GM19193 (cell line): ENCODE measurements around the gene L3MBTL2.

Experiments used
- POLR2A ChIP-seq: IDR thresholded peaks from 4 replicates; pipeline ENCODE4 v1.6.1; 2011; ENCODE audit not compliant: insufficient read depth, insufficient read length; ENCODE audit errors: extremely low read depth

The L3MBTL2 gene

DNA sequence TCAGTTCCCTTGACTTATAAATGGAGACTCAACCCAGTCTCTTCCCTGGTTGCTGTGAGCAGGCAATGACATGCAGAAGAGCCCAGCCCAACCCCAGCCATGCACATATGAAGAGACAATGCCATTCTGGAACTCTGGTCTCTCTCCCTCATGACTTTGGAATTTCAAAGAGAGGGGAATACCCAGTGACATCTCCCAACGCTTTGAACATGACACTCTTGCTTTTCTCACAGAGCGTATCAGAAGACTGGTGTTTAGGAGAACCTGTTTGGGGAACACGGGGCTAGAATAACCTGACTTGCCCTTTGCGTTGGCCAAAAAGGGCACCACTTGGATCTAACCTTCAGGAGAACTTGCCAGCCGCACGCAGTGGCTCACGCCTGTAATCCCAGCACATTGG, 68.0 kb downstream of the L3MBTL2 start:
- TF ChIP-seq POLR2A, result no peak

DNA sequence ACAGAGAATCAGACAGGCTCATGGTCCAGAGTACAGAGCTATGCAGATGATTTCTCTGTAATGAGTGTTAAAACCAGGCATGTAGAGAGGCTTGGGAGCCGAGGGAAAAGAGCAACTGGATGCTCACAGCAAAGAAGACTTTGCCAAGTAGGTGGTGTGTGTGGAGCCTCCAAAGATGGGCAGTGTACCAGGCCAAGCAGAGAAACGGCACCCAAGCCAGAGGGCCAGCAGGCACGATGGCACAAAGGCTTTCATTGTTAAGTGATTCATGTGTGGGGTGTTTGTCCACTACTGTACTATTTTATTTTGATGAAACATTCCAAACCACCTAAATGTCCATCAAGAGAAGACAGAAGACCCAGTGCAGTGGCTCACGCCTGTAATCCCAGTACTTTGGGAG, 69.7 kb downstream of the L3MBTL2 start:
- TF ChIP-seq POLR2A, result no peak

DNA sequence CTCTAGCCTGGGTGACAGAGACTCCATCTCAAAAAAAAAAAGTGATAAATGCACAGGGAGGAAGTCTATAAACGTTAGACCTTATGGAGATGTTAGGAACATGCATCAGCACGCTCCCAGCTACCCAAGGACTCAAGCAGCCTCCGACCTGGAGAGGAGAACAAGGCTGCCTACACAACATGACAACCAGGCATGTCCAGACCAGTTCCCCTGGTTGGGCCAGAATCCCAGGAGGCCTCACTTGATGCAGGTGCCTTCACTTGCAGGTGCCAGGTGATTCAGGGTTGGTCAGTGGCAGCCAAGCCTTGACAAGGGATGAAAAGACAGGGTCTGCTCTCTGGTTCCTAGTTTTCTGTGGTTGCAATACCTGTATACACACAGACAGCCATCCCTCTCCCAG, 75.0 kb downstream of the L3MBTL2 start:
- no peak for TF ChIP-seq POLR2A

DNA sequence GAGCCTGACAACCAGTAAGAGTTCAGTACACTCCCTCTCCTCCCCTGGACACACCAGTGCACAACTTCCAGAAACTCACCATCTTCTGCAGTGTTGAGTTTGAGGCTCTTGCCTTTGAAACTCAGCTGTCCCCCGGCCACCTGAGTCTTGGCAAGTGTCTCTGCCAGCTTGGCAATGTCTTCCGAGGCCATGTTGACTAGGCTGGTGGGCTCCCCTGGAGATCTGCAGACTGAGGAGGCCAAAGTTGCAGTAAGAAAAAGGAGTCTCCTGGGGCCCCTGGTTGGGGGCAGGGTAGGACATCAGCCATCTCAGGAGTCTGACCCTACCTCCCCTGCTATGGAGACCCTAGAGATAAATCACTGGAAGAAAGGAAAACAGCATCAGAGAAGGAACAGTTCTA, 75.7 kb downstream of the L3MBTL2 start:
- no peak for TF ChIP-seq POLR2A
